HCT116 (cell line): ENCODE data around the gene SLC30A3. TPM values are rescaled to one million over a fixed set of nuclear protein-coding genes. Genes with fewer than 3 reads are reported as not detected.

Source experiments
- ATAC-seq: fragments of 200-7000 bp; cut with Tn5 transposase; 2 replicates; pipeline ENCODE4 v1.9.1; 2020; ENCODE audit warnings: mild to moderate bottlenecking, moderate library complexity
- BruUV-seq: library from RNA; stranded (reverse); fragments of 400-500 nt; replicated peaks from 2 replicates; lab custom pipeline; 2021; lab: Mats Ljungman, UMichigan
- CTCF ChIA-PET: fragments of 300-600 bp; sonication (Branson Sonifier 250); formaldehyde crosslinking; loops from one replicate; lab custom pipeline; 2021; ENCODE audit warnings: antibody characterized with exemption; lab: Charles Lee
- POLR2A ChIA-PET: fragments of 300-600, 350-600 bp; sonication (Branson Sonifier 250); formaldehyde crosslinking; loops from one replicate; lab custom pipeline; 2021; ENCODE audit warnings: antibody characterized with exemption; lab: Charles Lee
- RAD21 ChIA-PET, 2 experiments: fragments of 300-600 bp; sonication (Branson Sonifier 250); formaldehyde crosslinking; loops; one replicate each; lab custom pipeline; 2023; ENCODE audit warnings: low total read pairs in 2 of 2; ENCODE audit not compliant: uncharacterized antibody in 2 of 2, unreplicated experiment in 2 of 2, low non-redundant PET in 1 of 2; lab: Charles Lee
- DNase-seq: peaks from one replicate; pipeline ENCODE4 v3.0.0-alpha.2; 2010; ENCODE audit warnings: low read depth, low spot score
- H2AFZ ChIP-seq: fragments of 200-600 bp; shearing (Covaris generic), sonication (generic); 2 replicates; pipeline ENCODE4 v1.6.1; 2017; ENCODE audit warnings: low read depth, mixed run types, mixed read lengths, antibody characterized with exemption, low read length; ENCODE audit not compliant: poor library complexity, severe bottlenecking
- H3K27ac ChIP-seq: 2 replicates; pipeline ENCODE4 v1.5.1; 2012; ENCODE audit warnings: low read depth, low read length
- H3K27me3 ChIP-seq: fragments of 200-600 bp; sonication (generic); 2 replicates; pipeline ENCODE4 v1.6.1; 2016; ENCODE audit warnings: mixed run types, low read length, mixed read lengths; ENCODE audit not compliant: insufficient read depth
- H3K36me3 ChIP-seq, 2 experiments: fragments of 200-500 bp in 1 of 2; fragments of 200-600 bp in 1 of 2; sonication (Bioruptor generic) in 1 of 2; sonication (generic) in 1 of 2; 2 replicates each; pipeline versions ENCODE4 v1.5.1 to v1.6.1; 2014 to 2016; ENCODE audit warnings: low read length in 2 of 2, inconsistent platforms in 1 of 2, mixed read lengths in 1 of 2, mixed run types in 1 of 2; ENCODE audit not compliant: insufficient read depth in 2 of 2, control insufficient read depth in 1 of 2
- H3K4me1 ChIP-seq, 2 experiments: fragments of 200-600 bp in 1 of 2; sonication (generic) in 1 of 2; 2 replicates each; pipeline versions ENCODE4 v1.5.1 to v1.6.1; 2012 to 2017; ENCODE audit warnings: low read length in 2 of 2, inconsistent platforms in 1 of 2, mild to moderate bottlenecking in 1 of 2, mixed read lengths in 1 of 2, mixed run types in 1 of 2, moderate library complexity in 1 of 2; ENCODE audit not compliant: insufficient read depth in 2 of 2, control insufficient read depth in 1 of 2
- H3K4me2 ChIP-seq: fragments of 200-600 bp; sonication (generic); 2 replicates; pipeline ENCODE4 v1.6.1; 2017; ENCODE audit warnings: mixed run types, low read length, mixed read lengths
- H3K4me3 ChIP-seq, 2 experiments: fragments of 200-600 bp in 1 of 2; sonication (generic) in 1 of 2; replicated peaks in 1 of 2; 2 replicates each; pipeline ENCODE4 v1.5.1; 2011 to 2016; ENCODE audit warnings: low read length in 2 of 2, control low read depth in 1 of 2, low read depth in 1 of 2, mild to moderate bottlenecking in 1 of 2, mixed read lengths in 1 of 2, mixed run types in 1 of 2
- H3K79me2 ChIP-seq: fragments of 200-600 bp; sonication (generic); 2 replicates; pipeline ENCODE4 v1.6.1; 2017; ENCODE audit warnings: mild to moderate bottlenecking, mixed run types, low read length, moderate library complexity, mixed read lengths; ENCODE audit not compliant: insufficient read depth
- H3K9ac ChIP-seq: fragments of 200-600 bp; sonication (generic); 2 replicates; pipeline ENCODE4 v1.6.1; 2016; ENCODE audit warnings: low read length, mixed read lengths
- H3K9me2 ChIP-seq: fragments of 200-600 bp; sonication (generic), shearing (Covaris generic); 2 replicates; pipeline ENCODE4 v1.6.1; 2017; ENCODE audit warnings: mixed run types, mild to moderate bottlenecking, moderate library complexity; ENCODE audit not compliant: insufficient read depth
- H3K9me3 ChIP-seq, 2 experiments: fragments of 200-500 bp in 1 of 2; fragments of 200-600 bp in 1 of 2; sonication (Bioruptor generic) in 1 of 2; sonication (generic) in 1 of 2; 2 replicates each; pipeline ENCODE4 v1.6.1; 2014 to 2017; ENCODE audit warnings: low read length in 2 of 2, mixed read lengths in 2 of 2, inconsistent platforms in 1 of 2, low read depth in 1 of 2, mild to moderate bottlenecking in 1 of 2, mixed run types in 1 of 2, moderate library complexity in 1 of 2; ENCODE audit not compliant: control insufficient read depth in 1 of 2, insufficient read depth in 1 of 2
- H4K20me1 ChIP-seq: fragments of 200-600 bp; sonication (generic), shearing (Covaris generic); 2 replicates; pipeline ENCODE4 v1.6.1; 2017; ENCODE audit warnings: mixed run types, mild to moderate bottlenecking, moderate library complexity; ENCODE audit not compliant: insufficient read depth
- CEBPB ChIP-seq: IDR thresholded peaks from 2 replicates; pipeline ENCODE4 v1.6.1; 2012; ENCODE audit warnings: low read depth
- ELF1 ChIP-seq: IDR thresholded peaks from 2 replicates; pipeline ENCODE4 v1.6.1; 2012; ENCODE audit warnings: low read depth, borderline replicate concordance
- EZH2 ChIP-seq: fragments of 200-600 bp; sonication (generic); IDR thresholded peaks from 2 replicates; pipeline ENCODE4 v1.6.1; 2017; ENCODE audit warnings: antibody characterized with exemption, mixed run types
- EZH2phosphoT487 ChIP-seq: fragments of 200-600 bp; IDR thresholded peaks from 2 replicates; pipeline ENCODE4 v1.6.1; 2018; ENCODE audit warnings: antibody characterized with exemption, borderline replicate concordance
- RAD21 ChIP-seq: IDR thresholded peaks from 2 replicates; pipeline ENCODE4 v1.6.1; 2012; ENCODE audit warnings: low read depth, mild to moderate bottlenecking
- SIN3A ChIP-seq: IDR thresholded peaks from 2 replicates; pipeline ENCODE4 v1.6.1; 2012; ENCODE audit warnings: low read depth
- SP1 ChIP-seq: IDR thresholded peaks from 2 replicates; pipeline ENCODE4 v1.6.1; 2012; ENCODE audit warnings: low read depth
- SRF ChIP-seq: IDR thresholded peaks from 2 replicates; pipeline ENCODE4 v1.6.1; 2012; ENCODE audit warnings: low read depth
- intact Hi-C: fragments of 100-400 bp; cut with micrococcal nuclease; formaldehyde crosslinking; loops from 2 replicates; pipeline ENCODE4 v1.10.0; 2022
- total RNA-seq: library from RNA; stranded (reverse); gene quantifications from one replicate; pipeline ENCODE4 v1.2.1, GENCODE V29; 2021; ENCODE audit not compliant: unreplicated experiment
- TF ChIP-seq, protein P1 (sequence below): IDR thresholded peaks from 2 replicates; pipeline ENCODE4 v1.6.1; 2011; ENCODE audit warnings: mild to moderate bottlenecking, low read length, moderate library complexity; ENCODE audit not compliant: insufficient replicate concordance; ENCODE audit errors: extremely low read depth
- TF ChIP-seq, protein P2 (sequence below), 3 experiments: fragments of 200-600 bp in 1 of 3; sonication (generic) in 1 of 3; IDR thresholded peaks in 2 of 3; conservative IDR thresholded peaks in 1 of 3; 2 replicates each; pipeline ENCODE4 v1.5.1; 2012 to 2017; ENCODE audit warnings: low read depth in 2 of 3, low read length in 2 of 3, antibody characterized with exemption in 1 of 3, borderline replicate concordance in 1 of 3, control low read depth in 1 of 3, mild to moderate bottlenecking in 1 of 3, mixed read lengths in 1 of 3, mixed run types in 1 of 3, moderate library complexity in 1 of 3; ENCODE audit not compliant: insufficient read depth in 1 of 3

Gene SLC30A3
- total RNA-seq, 1 experiment from 2014 or later = 20.5 TPM

DNA sequence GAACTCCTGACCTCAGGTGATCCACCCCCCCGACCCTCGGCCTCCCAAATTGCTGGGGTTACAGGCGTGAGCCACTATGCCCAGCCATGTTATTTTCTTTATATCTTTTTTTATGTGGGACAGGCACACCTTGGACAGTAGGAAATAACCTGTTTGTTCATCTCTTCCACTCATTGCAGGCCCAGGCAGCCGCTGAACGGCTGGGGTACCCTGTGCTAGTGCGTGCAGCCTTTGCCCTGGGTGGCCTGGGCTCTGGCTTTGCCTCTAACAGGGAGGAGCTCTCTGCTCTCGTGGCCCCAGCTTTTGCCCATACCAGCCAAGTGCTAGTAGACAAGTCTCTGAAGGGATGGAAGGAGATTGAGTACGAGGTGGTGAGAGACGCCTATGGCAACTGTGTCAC, 37.3 kb downstream of the SLC30A3 start:
- Histone ChIP-seq H3K4me3 (no peak overlapping the region), H3K36me3 (peaks cover 57 to 73% of the 10 kb centered on the region in 2 experiments), H3K27me3 (no peaks in the 10 kb centered on the region), H2AFZ (no peak overlapping the region), H3K9ac (no peak overlapping the region), H3K9me3 (no peaks in the 10 kb centered on the region), H3K9me2 (no peaks in the 10 kb centered on the region), H3K27ac (no peak overlapping the region)
- ChIA-PET POLR2A (no interaction called here), RAD21 (no interaction called here)
- intact Hi-C loops = no loop called here
- no peak for ATAC-seq
- TF ChIP-seq CEBPB (no peak), EZH2 (no peak), EZH2phosphoT487 (no peak), SP1 (no peak), SIN3A (no peak), ELF1 (no peak), RAD21 (no peak), SRF (no peak)
- TF ChIP-seq, protein P1, sequence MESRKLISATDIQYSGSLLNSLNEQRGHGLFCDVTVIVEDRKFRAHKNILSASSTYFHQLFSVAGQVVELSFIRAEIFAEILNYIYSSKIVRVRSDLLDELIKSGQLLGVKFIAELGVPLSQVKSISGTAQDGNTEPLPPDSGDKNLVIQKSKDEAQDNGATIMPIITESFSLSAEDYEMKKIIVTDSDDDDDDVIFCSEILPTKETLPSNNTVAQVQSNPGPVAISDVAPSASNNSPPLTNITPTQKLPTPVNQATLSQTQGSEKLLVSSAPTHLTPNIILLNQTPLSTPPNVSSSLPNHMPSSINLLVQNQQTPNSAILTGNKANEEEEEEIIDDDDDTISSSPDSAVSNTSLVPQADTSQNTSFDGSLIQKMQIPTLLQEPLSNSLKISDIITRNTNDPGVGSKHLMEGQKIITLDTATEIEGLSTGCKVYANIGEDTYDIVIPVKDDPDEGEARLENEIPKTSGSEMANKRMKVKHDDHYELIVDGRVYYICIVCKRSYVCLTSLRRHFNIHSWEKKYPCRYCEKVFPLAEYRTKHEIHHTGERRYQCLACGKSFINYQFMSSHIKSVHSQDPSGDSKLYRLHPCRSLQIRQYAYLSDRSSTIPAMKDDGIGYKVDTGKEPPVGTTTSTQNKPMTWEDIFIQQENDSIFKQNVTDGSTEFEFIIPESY = no peak
- TF ChIP-seq, protein P2, sequence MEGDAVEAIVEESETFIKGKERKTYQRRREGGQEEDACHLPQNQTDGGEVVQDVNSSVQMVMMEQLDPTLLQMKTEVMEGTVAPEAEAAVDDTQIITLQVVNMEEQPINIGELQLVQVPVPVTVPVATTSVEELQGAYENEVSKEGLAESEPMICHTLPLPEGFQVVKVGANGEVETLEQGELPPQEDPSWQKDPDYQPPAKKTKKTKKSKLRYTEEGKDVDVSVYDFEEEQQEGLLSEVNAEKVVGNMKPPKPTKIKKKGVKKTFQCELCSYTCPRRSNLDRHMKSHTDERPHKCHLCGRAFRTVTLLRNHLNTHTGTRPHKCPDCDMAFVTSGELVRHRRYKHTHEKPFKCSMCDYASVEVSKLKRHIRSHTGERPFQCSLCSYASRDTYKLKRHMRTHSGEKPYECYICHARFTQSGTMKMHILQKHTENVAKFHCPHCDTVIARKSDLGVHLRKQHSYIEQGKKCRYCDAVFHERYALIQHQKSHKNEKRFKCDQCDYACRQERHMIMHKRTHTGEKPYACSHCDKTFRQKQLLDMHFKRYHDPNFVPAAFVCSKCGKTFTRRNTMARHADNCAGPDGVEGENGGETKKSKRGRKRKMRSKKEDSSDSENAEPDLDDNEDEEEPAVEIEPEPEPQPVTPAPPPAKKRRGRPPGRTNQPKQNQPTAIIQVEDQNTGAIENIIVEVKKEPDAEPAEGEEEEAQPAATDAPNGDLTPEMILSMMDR (IDR thresholded peaks at IDR 0.05 in 2 of 3, conservative IDR thresholded peaks at IDR 0.05 in 1 of 3; ENCODE audit: borderline replicate concordance in 1 of 3, insufficient read depth in 1 of 3, low read depth in 2 of 3, low read length in 2 of 3) = no peak
- TF ChIP-seq, all 23 proteins: peak for 0
- BruUV-seq = no TSS peak
- no peak for DNase-seq
- CTCF ChIA-PET = no interaction called here
- Histone ChIP-seq H3K4me1 (no peaks in the 10 kb centered on the region), H3K4me2 (no peak overlapping the region), H3K79me2 (peaks cover 39% of the 10 kb centered on the region), H4K20me1 (peaks cover 10% of the 10 kb centered on the region)
